Memory B cell (primary cell): ENCODE data around the gene NAT16.
"Not testable (repeated sequence)": the region's sequence is repeated elsewhere in the genome, so short reads cannot be mapped to it uniquely, and the experiment has no call there.

Experiments used
- ATAC-seq: fragments of 150-1000 bp; cut with Tn5 transposase; 2 replicates; pipeline ENCODE4 v1.10.0; 2021; ENCODE audit warnings: low read depth, mild to moderate bottlenecking, moderate library complexity
- DNase-seq, 2 donors: peaks; one replicate each; pipeline ENCODE4 v3.0.0; 2022; ENCODE audit warnings: low spot score in 2 of 2
- H3K27ac Mint-ChIP-seq: one replicate; pipeline ENCODE4 v1.8.0; 2022; ENCODE audit warnings: mild to moderate bottlenecking, moderate library complexity, mixed read lengths
- H3K27me3 Mint-ChIP-seq: one replicate; pipeline ENCODE4 v1.8.0; 2022; ENCODE audit warnings: mixed read lengths
- H3K36me3 Mint-ChIP-seq: one replicate; pipeline ENCODE4 v1.8.0; 2022; ENCODE audit warnings: mild to moderate bottlenecking, mixed read lengths
- H3K4me1 Mint-ChIP-seq: one replicate; pipeline ENCODE4 v1.8.0; 2022; ENCODE audit warnings: mixed read lengths
- H3K4me3 Mint-ChIP-seq: one replicate; pipeline ENCODE4 v1.8.0; 2022; ENCODE audit warnings: mild to moderate bottlenecking, moderate library complexity, mixed read lengths
- H3K9me3 Mint-ChIP-seq: one replicate; pipeline ENCODE4 v1.8.0; 2022; ENCODE audit warnings: mixed read lengths

The NAT16 gene

GRCh38 chr7:101208794-101209193, 28.7 kb upstream of the NAT16 start:
- Mint-ChIP-seq H3K9me3 (no peaks in the 10 kb centered on the region), H3K27ac (no peak overlapping the region), H3K4me3 (no peak overlapping the region), H3K36me3 (peaks cover 15% of the 10 kb centered on the region), H3K27me3 (no peaks in the 10 kb centered on the region), H3K4me1 (peaks cover 4% of the 10 kb centered on the region)
- no peak for DNase-seq
- ATAC-seq = no peak

- no peak for ATAC-seq
- Mint-ChIP-seq H3K4me1 (peaks cover 13% of the 10 kb centered on the region), H3K27me3 (no peaks in the 10 kb centered on the region), H3K4me3 (no peak overlapping the region), H3K36me3 (peaks cover 15% of the 10 kb centered on the region), H3K27ac (no peak overlapping the region), H3K9me3 (no peaks in the 10 kb centered on the region)
- DNase-seq = no peak
Observed at GRCh38 chr7:101207459-101207858, 27.4 kb upstream of the NAT16 start.

GRCh38 chr7:101206665-101207042, 26.6 kb upstream of the NAT16 start:
- ATAC-seq = no peak
- H3K4me1 Mint-ChIP-seq = peaks cover 14% of the 10 kb centered on the region
- peaks cover under 1% of the 10 kb centered on the region for H3K27me3 Mint-ChIP-seq
- DNase-seq = no peak
- H3K36me3 Mint-ChIP-seq = peaks cover 15% of the 10 kb centered on the region
- H3K27ac Mint-ChIP-seq = no peak overlapping the region
- H3K4me3 Mint-ChIP-seq = no peak overlapping the region
- H3K9me3 Mint-ChIP-seq = no peaks in the 10 kb centered on the region

- H3K36me3 Mint-ChIP-seq = peaks cover 15% of the 10 kb centered on the region
- H3K27me3 Mint-ChIP-seq = peaks cover 2% of the 10 kb centered on the region
- ATAC-seq (no peak), DNase-seq (no peak)
- H3K4me1 Mint-ChIP-seq = peaks cover 16% of the 10 kb centered on the region
- H3K27ac Mint-ChIP-seq = no peak overlapping the region
- H3K4me3 Mint-ChIP-seq = no peak overlapping the region
- no peaks in the 10 kb centered on the region for H3K9me3 Mint-ChIP-seq
Observed at GRCh38 chr7:101205901-101206664, 26.0 kb upstream of the NAT16 start.

- Mint-ChIP-seq H3K4me1 (peaks cover 17% of the 10 kb centered on the region), H3K27me3 (peaks cover 10% of the 10 kb centered on the region), H3K4me3 (peak overlapping the region; percentile 56), H3K36me3 (peaks cover 12% of the 10 kb centered on the region)
- H3K9me3 Mint-ChIP-seq, ATAC-seq, DNase-seq, H3K27ac Mint-ChIP-seq: not testable (repeated sequence)
Observed at GRCh38 chr7:101203740-101204738, 23.9 kb upstream of the NAT16 start.

GRCh38 chr7:101202603-101202918, 22.5 kb upstream of the NAT16 start:
- Mint-ChIP-seq H3K4me3 (no peak overlapping the region), H3K4me1 (peaks cover 15% of the 10 kb centered on the region), H3K36me3 (peaks cover 10% of the 10 kb centered on the region), H3K27ac (no peak overlapping the region), H3K9me3 (no peaks in the 10 kb centered on the region), H3K27me3 (peaks cover 10% of the 10 kb centered on the region)
- DNase-seq (no peak), ATAC-seq (no peak)

GRCh38 chr7:101201695-101202602, 21.9 kb upstream of the NAT16 start:
- Mint-ChIP-seq H3K27me3 (peaks cover 10% of the 10 kb centered on the region), H3K27ac (no peak overlapping the region), H3K4me3 (peak overlapping the region; percentile 50), H3K9me3 (no peaks in the 10 kb centered on the region), H3K36me3 (peaks cover 10% of the 10 kb centered on the region), H3K4me1 (peaks cover 15% of the 10 kb centered on the region)
- ATAC-seq = peak; percentile 86
- no peak for DNase-seq

- Mint-ChIP-seq H3K27ac (no peak within 1 kb of the TSS), H3K4me1 (peaks cover 15% of the 10 kb centered on the region), H3K27me3 (peaks cover 11% of the 10 kb centered on the region), H3K4me3 (peak within 1 kb of the TSS; percentile 50), H3K36me3 (peaks cover 4% of the 10 kb centered on the region), H3K9me3 (no peaks in the 10 kb centered on the region)
- no peak for ATAC-seq
- no peak for DNase-seq
Observed at GRCh38 chr7:101200862-101201599, 20.9 kb upstream of the NAT16 start, which contains the start of gene MOGAT3. Gene MOGAT3, minus strand, starts transcription at chr7:101201036. Its CDS starts 182 bp downstream, at chr7:101200854.

GRCh38 chr7:101200504-101200861, 20.4 kb upstream of the NAT16 start:
- Mint-ChIP-seq H3K9me3 (no peaks in the 10 kb centered on the region), H3K27ac (no peak overlapping the region), H3K4me1 (peaks cover 15% of the 10 kb centered on the region), H3K4me3 (no peak overlapping the region), H3K36me3 (peaks cover 1% of the 10 kb centered on the region), H3K27me3 (peaks cover 14% of the 10 kb centered on the region)
- ATAC-seq (no peak), DNase-seq (no peak)

- H3K4me3 Mint-ChIP-seq, H3K9me3 Mint-ChIP-seq, H3K27ac Mint-ChIP-seq, H3K36me3 Mint-ChIP-seq, DNase-seq, ATAC-seq: not testable (repeated sequence)
- H3K27me3 Mint-ChIP-seq = peaks cover 14% of the 10 kb centered on the region
- peaks cover 15% of the 10 kb centered on the region for H3K4me1 Mint-ChIP-seq
Observed at GRCh38 chr7:101199522-101199921, 19.4 kb upstream of the NAT16 start.

- no peak for ATAC-seq
- no peak overlapping the region for H3K4me3 Mint-ChIP-seq
- H3K27ac Mint-ChIP-seq = no peak overlapping the region
- H3K4me1 Mint-ChIP-seq = peaks cover 11% of the 10 kb centered on the region
- peaks cover 14% of the 10 kb centered on the region for H3K27me3 Mint-ChIP-seq
- DNase-seq = no peak
- H3K9me3 Mint-ChIP-seq = no peaks in the 10 kb centered on the region
- H3K36me3 Mint-ChIP-seq = peaks cover 1% of the 10 kb centered on the region
Observed at GRCh38 chr7:101198476-101198875, 18.4 kb upstream of the NAT16 start.

- no peak for ATAC-seq
- no peaks in the 10 kb centered on the region for H3K9me3 Mint-ChIP-seq
- H3K4me3 Mint-ChIP-seq = no peak overlapping the region
- H3K27ac Mint-ChIP-seq = no peak overlapping the region
- DNase-seq = no peak
- H3K36me3 Mint-ChIP-seq = peaks cover 1% of the 10 kb centered on the region
- peaks cover 14% of the 10 kb centered on the region for H3K27me3 Mint-ChIP-seq
- H3K4me1 Mint-ChIP-seq = peaks cover 8% of the 10 kb centered on the region
Observed at GRCh38 chr7:101197991-101198390, 17.9 kb upstream of the NAT16 start.

- Mint-ChIP-seq H3K27ac (no peak overlapping the region), H3K4me3 (no peak overlapping the region), H3K36me3 (peaks cover under 1% of the 10 kb centered on the region), H3K9me3 (no peaks in the 10 kb centered on the region), H3K27me3 (peaks cover 12% of the 10 kb centered on the region), H3K4me1 (peaks cover under 1% of the 10 kb centered on the region)
- no peak for ATAC-seq
- DNase-seq = no peak
Observed at GRCh38 chr7:101195884-101196283, 15.8 kb upstream of the NAT16 start.
